GM23338 (cell line): ENCODE measurements around the gene ZNF581. TPM values are rescaled to one million over a fixed set of nuclear protein-coding genes. Genes with fewer than 3 reads are reported as not detected.

Experiments
- ATAC-seq: fragments of 200-7000 bp; cut with Tn5 transposase; 3 replicates; pipeline ENCODE4 v1.9.1; 2020
- DNase-seq: peaks from one replicate; pipeline ENCODE4 v3.0.0-alpha.2; 2015; ENCODE audit warnings: low spot score
- H2AFZ ChIP-seq: fragments of 200-600 bp; sonication (generic); 2 replicates; pipeline ENCODE4 v1.8.0; 2016; ENCODE audit warnings: antibody characterized with exemption, mild to moderate bottlenecking, moderate library complexity
- H3F3A ChIP-seq: fragments of 200-600 bp; sonication (generic); replicated peaks from 2 replicates; pipeline ENCODE4 v1.8.0; 2017; ENCODE audit warnings: antibody characterized with exemption, mixed run types, low read depth
- H3K27ac ChIP-seq: fragments of 200-600 bp; sonication (generic); 2 replicates; pipeline ENCODE4 v1.6.1; 2016; ENCODE audit warnings: low read depth
- H3K27me3 ChIP-seq: fragments of 200-600 bp; sonication (generic); 2 replicates; pipeline ENCODE4 v1.8.0; 2016; ENCODE audit warnings: mild to moderate bottlenecking, mixed run types, moderate library complexity; ENCODE audit not compliant: insufficient read depth
- H3K36me3 ChIP-seq: fragments of 200-600 bp; sonication (generic); 2 replicates; pipeline ENCODE4 v1.8.0; 2016; ENCODE audit warnings: mild to moderate bottlenecking; ENCODE audit not compliant: insufficient read depth
- H3K4me1 ChIP-seq: fragments of 200-600 bp; sonication (generic); 2 replicates; pipeline ENCODE4 v1.8.0; 2016; ENCODE audit warnings: mild to moderate bottlenecking, moderate library complexity; ENCODE audit not compliant: insufficient read depth
- H3K4me2 ChIP-seq: fragments of 200-600 bp; sonication (generic); 2 replicates; pipeline ENCODE4 v1.7.1; 2017; ENCODE audit warnings: mixed run types
- H3K4me3 ChIP-seq: fragments of 200-600 bp; sonication (generic); 2 replicates; pipeline ENCODE4 v1.6.1; 2016; ENCODE audit warnings: mixed run types
- H3K79me2 ChIP-seq: fragments of 200-600 bp; sonication (generic); replicated peaks from 2 replicates; pipeline ENCODE4 v1.8.0; 2017; ENCODE audit warnings: mild to moderate bottlenecking; ENCODE audit not compliant: insufficient read depth
- H3K9me2 ChIP-seq: fragments of 200-600 bp; sonication (generic); 2 replicates; pipeline ENCODE4 v1.8.0; 2017; ENCODE audit not compliant: insufficient read depth
- H4K20me1 ChIP-seq: fragments of 200-600 bp; sonication (generic); replicated peaks from 2 replicates; pipeline ENCODE4 v1.8.0; 2017; ENCODE audit warnings: mild to moderate bottlenecking; ENCODE audit not compliant: insufficient read depth
- H3K27ac Mint-ChIP-seq: 2 replicates; pipeline ENCODE4 v1.8.0; 2020; ENCODE audit warnings: inconsistent platforms, mild to moderate bottlenecking, moderate library complexity, mixed read lengths
- H3K27me3 Mint-ChIP-seq: 3 replicates; pipeline ENCODE4 v1.8.0; 2022; ENCODE audit warnings: low read depth, mild to moderate bottlenecking, moderate library complexity, mixed read lengths, inconsistent platforms; ENCODE audit not compliant: insufficient read depth, poor library complexity
- H3K36me3 Mint-ChIP-seq: 3 replicates; pipeline ENCODE4 v1.8.0; 2021; ENCODE audit warnings: low read depth, mild to moderate bottlenecking, inconsistent platforms, moderate library complexity, mixed read lengths
- H3K4me1 Mint-ChIP-seq: 3 replicates; pipeline ENCODE4 v1.8.0; 2020; ENCODE audit warnings: mild to moderate bottlenecking, inconsistent platforms, mixed read lengths
- H3K4me3 Mint-ChIP-seq: 3 replicates; pipeline ENCODE4 v1.8.0; 2021; ENCODE audit warnings: moderate library complexity, mild to moderate bottlenecking, inconsistent platforms, mixed read lengths
- H3K9me3 Mint-ChIP-seq: 3 replicates; pipeline ENCODE4 v1.8.0; 2020; ENCODE audit warnings: moderate library complexity, mild to moderate bottlenecking, inconsistent platforms, mixed read lengths
- JUNB ChIP-seq: IDR thresholded peaks from one replicate; pipeline ENCODE4 v1.6.1; 2016; ENCODE audit warnings: antibody characterized with exemption; ENCODE audit not compliant: unreplicated experiment
- NANOG ChIP-seq: IDR thresholded peaks from 2 replicates; pipeline ENCODE4 v1.6.1; 2016; ENCODE audit warnings: antibody characterized with exemption, borderline replicate concordance
- REST ChIP-seq: IDR thresholded peaks from one replicate; pipeline ENCODE4 v1.6.1; 2018; ENCODE audit warnings: antibody characterized with exemption; ENCODE audit not compliant: unreplicated experiment
- ZNF114 ChIP-seq: fragments of 250-450 bp; sonication (Bioruptor Pico); IDR thresholded peaks from 2 replicates; pipeline ENCODE4 v1.5.0; 2020; ENCODE audit warnings: mild to moderate bottlenecking, moderate library complexity
- ZNF331 ChIP-seq: fragments of 250-450 bp; sonication (Bioruptor Pico); IDR thresholded peaks from 2 replicates; pipeline ENCODE4 v1.5.0; 2020; ENCODE audit warnings: low read depth, mild to moderate bottlenecking, moderate library complexity
- ZNF462 ChIP-seq: fragments of 250-450 bp; sonication (Bioruptor Pico); IDR thresholded peaks from 2 replicates; pipeline ENCODE4 v1.5.0; 2020; ENCODE audit warnings: mild to moderate bottlenecking, moderate library complexity
- polyA plus RNA-seq: library from polyadenylated mRNA; unstranded; fragments of >200 nt; fragmentation: Nextera tagmentation; extraction: Ambion mirVana; gene quantifications from 2 replicates; pipeline ENCODE4 v1.2.1, GENCODE V29; 2016
- total RNA-seq: library from RNA; depleted of rRNA; stranded (reverse); fragments of >200 nt; shearing (Covaris generic); gene quantifications from 2 replicates; pipeline ENCODE4 v1.2.3, GENCODE V29; 2014

The ZNF581 gene
- total and polyA plus RNA-seq, 2 experiments from 2014 or later = 48.5 to 87.6 TPM

GRCh38 chr19:55660404-55660803 lies 17.0 kb downstream of the ZNF581 start (continued):
- TF ChIP-seq ZNF462 (CRISPR knock-in tag) = no peak
- TF ChIP-seq ZNF114 = no peak
- TF ChIP-seq REST = no peak

- peaks cover 60% of the 10 kb centered on the region for H4K20me1 ChIP-seq
- Mint-ChIP-seq H3K4me1 (peaks cover 33% of the 10 kb centered on the region), H3K9me3 (no peaks in the 10 kb centered on the region; the same call in 1 of the 3 replicates), H3K27ac (no peak overlapping the region), H3K4me3 (no peak overlapping the region), H3K36me3 (peaks cover 81% of the 10 kb centered on the region), H3K27me3 (peaks cover 17% of the 10 kb centered on the region)
- peaks cover 29% of the 10 kb centered on the region for H3K36me3 ChIP-seq
- peaks cover 94% of the 10 kb centered on the region for H3K79me2 ChIP-seq
- no peak for ATAC-seq
- H3K4me2 ChIP-seq = no peak overlapping the region
- peaks cover 14% of the 10 kb centered on the region for H3F3A ChIP-seq
- H3K27ac ChIP-seq = no peak overlapping the region
- H3K4me3 ChIP-seq = no peak overlapping the region
- peaks cover 26% of the 10 kb centered on the region for H3K4me1 ChIP-seq
- no peak for DNase-seq
- no peak overlapping the region for H2AFZ ChIP-seq
- no peaks in the 10 kb centered on the region for H3K9me2 ChIP-seq
- no peaks in the 10 kb centered on the region for H3K27me3 ChIP-seq
- no peak for TF ChIP-seq ZNF462 (CRISPR knock-in tag)
- no peak for TF ChIP-seq NANOG
- TF ChIP-seq JUNB = no peak
- TF ChIP-seq ZNF331 (CRISPR knock-in tag) = no peak
Observed at GRCh38 chr19:55660991-55661390, 17.5 kb downstream of the ZNF581 start.
